ENCODE results near the gene NUDT9. TPM values are rescaled to one million over a fixed set of nuclear protein-coding genes. Genes with fewer than 3 reads are reported as not detected.

NUDT9 gene
- total RNA-seq, 2 donors from 2014 or later, result 10.2 to 12.6 TPM

Other genes with a start within 250 kb of the NUDT9 start
- 10 to 100 TPM in 1 of 2 donors, 1 to 10 TPM in 1; 9.7 to 10.9 TPM for gene KLHL8, start 202.0 kb upstream of the NUDT9 start, total RNA-seq
- under 1 TPM; 0.14 TPM for gene HSD17B13, start 99.7 kb upstream of the NUDT9 start, total RNA-seq
- 10 to 100 TPM; 19.7 to 22.3 TPM for gene HSD17B11, start 31.4 kb upstream of the NUDT9 start, total RNA-seq
- gene SPARCL1, start 106.8 kb downstream of the NUDT9 start, total RNA-seq, result not detected
- gene DSPP, start 186.0 kb downstream of the NUDT9 start, total RNA-seq, result not detected
- gene DMP1, start 227.7 kb downstream of the NUDT9 start, total RNA-seq, result not detected

All from activated T-cell treated with anti-CD3 and anti-CD28 coated beads, Interleukin-2, amount 50 U/mL, for 72 hours (primary cell).